Progenitor cell of endocrine pancreas (in vitro differentiated cells): ENCODE measurements around the gene MBD4. TPM values are rescaled to one million over a fixed set of nuclear protein-coding genes. Genes with fewer than 3 reads are reported as not detected.
A peak's percentile ranks its signal among the peaks of the same experiment; 100 is the strongest.

Experiments used
- DNase-seq: peaks from one replicate; pipeline ENCODE4 v3.0.0; 2021; ENCODE audit warnings: low spot score; ENCODE audit not compliant: unreplicated experiment
- H3K27ac Mint-ChIP-seq: 2 replicates; pipeline ENCODE4 v1.8.0; 2021; ENCODE audit warnings: mild to moderate bottlenecking, moderate library complexity, mixed read lengths
- H3K27me3 Mint-ChIP-seq: 2 replicates; pipeline ENCODE4 v1.8.0; 2021; ENCODE audit warnings: mixed read lengths
- H3K36me3 Mint-ChIP-seq: 2 replicates; pipeline ENCODE4 v1.8.0; 2022; ENCODE audit warnings: mixed read lengths; ENCODE audit not compliant: insufficient read depth
- H3K4me1 Mint-ChIP-seq: 2 replicates; pipeline ENCODE4 v1.8.0; 2021; ENCODE audit warnings: low read depth, mixed read lengths
- H3K4me3 Mint-ChIP-seq: 2 replicates; pipeline ENCODE4 v1.8.0; 2021; ENCODE audit warnings: low read depth, mild to moderate bottlenecking, moderate library complexity, mixed read lengths
- H3K9me3 Mint-ChIP-seq: 2 replicates; pipeline ENCODE4 v1.8.0; 2021; ENCODE audit warnings: low read depth, mixed read lengths
- CTCF ChIP-seq: fragments of 200-600 bp; sonication (generic); IDR thresholded peaks from one replicate; pipeline ENCODE4 v1.5.0; 2021; ENCODE audit warnings: antibody characterized with exemption, mild to moderate bottlenecking; ENCODE audit not compliant: unreplicated experiment
- total RNA-seq: library from RNA; stranded (reverse); gene quantifications from 2 replicates; pipeline ENCODE4 v1.2.1, GENCODE V29; 2021

The MBD4 gene
- total RNA-seq, 1 donor from 2014 or later = 32.5 TPM

- no peak for TF ChIP-seq CTCF
- Mint-ChIP-seq H3K4me1 (peaks cover 62% of the 10 kb centered on the region), H3K27me3 (no peaks in the 10 kb centered on the region), H3K27ac (peak overlapping the region; percentile 51), H3K4me3 (peak overlapping the region; percentile 13), H3K9me3 (no peaks in the 10 kb centered on the region), H3K36me3 (no peaks in the 10 kb centered on the region)
- no peak for DNase-seq
Measured at GRCh38 chr3:129442947-129443346, 3.2 kb upstream of the MBD4 start.

GRCh38 chr3:129442486-129442885, 2.7 kb upstream of the MBD4 start:
- TF ChIP-seq CTCF = no peak
- no peak for DNase-seq
- peaks cover 60% of the 10 kb centered on the region for H3K4me1 Mint-ChIP-seq
- no peaks in the 10 kb centered on the region for H3K9me3 Mint-ChIP-seq
- peak overlapping the region; percentile 13 for H3K4me3 Mint-ChIP-seq
- no peaks in the 10 kb centered on the region for H3K27me3 Mint-ChIP-seq
- H3K36me3 Mint-ChIP-seq = peaks cover 1% of the 10 kb centered on the region
- peak overlapping the region; percentile 51 for H3K27ac Mint-ChIP-seq

GRCh38 chr3:129441782-129442181, 2.0 kb upstream of the MBD4 start:
- no peak for DNase-seq
- TF ChIP-seq CTCF = no peak
- Mint-ChIP-seq H3K9me3 (no peaks in the 10 kb centered on the region), H3K27ac (no peak overlapping the region), H3K4me3 (peak overlapping the region; percentile 90), H3K27me3 (no peaks in the 10 kb centered on the region), H3K4me1 (peaks cover 53% of the 10 kb centered on the region), H3K36me3 (peaks cover 4% of the 10 kb centered on the region)

DNA sequence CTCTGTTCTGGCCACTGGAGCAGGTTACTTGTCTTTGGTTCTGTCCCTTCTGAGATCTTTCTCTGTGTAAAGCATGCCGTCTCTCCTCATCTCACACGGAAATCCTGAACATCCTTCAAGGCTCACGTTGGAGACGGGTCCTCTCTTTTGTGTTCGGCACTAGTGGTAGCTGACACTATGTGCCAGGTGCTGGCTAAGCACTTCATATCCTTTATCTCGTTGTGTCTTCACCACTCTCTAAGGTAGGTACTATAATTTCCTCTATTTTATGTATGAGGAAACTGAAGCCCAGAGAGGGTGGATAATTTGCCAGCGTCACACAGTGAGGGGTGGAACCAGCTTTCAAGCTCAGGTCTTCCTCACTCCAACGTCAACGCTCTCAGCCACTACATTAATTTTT, 1.5 kb upstream of the MBD4 start:
- Mint-ChIP-seq H3K36me3 (peaks cover 8% of the 10 kb centered on the region), H3K4me3 (peak overlapping the region; percentile 90), H3K27ac (peak overlapping the region; percentile 50), H3K4me1 (peaks cover 47% of the 10 kb centered on the region), H3K9me3 (no peaks in the 10 kb centered on the region), H3K27me3 (no peaks in the 10 kb centered on the region)
- DNase-seq = no peak
- TF ChIP-seq CTCF = no peak

DNA sequence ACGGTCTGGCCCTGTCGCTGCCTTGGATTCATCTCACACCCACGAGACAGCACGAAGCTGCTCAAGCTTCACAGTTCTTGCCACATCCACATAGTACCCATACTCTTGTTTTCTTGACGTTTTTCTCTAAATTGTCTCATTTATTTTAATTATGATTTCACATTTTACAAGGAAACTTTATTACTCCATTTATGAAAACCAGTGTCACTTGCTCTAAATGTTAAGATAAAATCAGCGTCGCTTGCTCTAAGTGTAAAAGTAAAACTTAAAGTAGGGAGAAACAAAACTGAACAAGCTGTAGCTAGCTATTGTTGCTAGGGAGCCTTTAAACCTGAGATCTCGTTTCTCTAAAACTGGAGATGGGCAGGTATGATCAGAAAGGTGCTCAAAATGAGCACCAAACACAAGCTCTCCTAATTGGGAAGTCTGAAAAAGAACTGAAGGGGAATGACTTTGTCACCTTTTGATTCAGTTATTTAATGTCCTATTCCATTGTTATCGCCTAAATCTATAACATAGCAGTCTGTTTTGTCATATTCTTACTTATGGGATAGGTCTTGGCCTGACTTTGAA, 956 bp upstream of the MBD4 start:
- H3K4me1 Mint-ChIP-seq = peaks cover 43% of the 10 kb centered on the region
- no peak for TF ChIP-seq CTCF
- peak overlapping the region; percentile 90 for H3K4me3 Mint-ChIP-seq
- H3K27ac Mint-ChIP-seq = peak overlapping the region; percentile 97
- no peaks in the 10 kb centered on the region for H3K9me3 Mint-ChIP-seq
- no peaks in the 10 kb centered on the region for H3K27me3 Mint-ChIP-seq
- no peak for DNase-seq
- peaks cover 8% of the 10 kb centered on the region for H3K36me3 Mint-ChIP-seq
